ENCODE data around the gene PNPLA7.

DNA sequence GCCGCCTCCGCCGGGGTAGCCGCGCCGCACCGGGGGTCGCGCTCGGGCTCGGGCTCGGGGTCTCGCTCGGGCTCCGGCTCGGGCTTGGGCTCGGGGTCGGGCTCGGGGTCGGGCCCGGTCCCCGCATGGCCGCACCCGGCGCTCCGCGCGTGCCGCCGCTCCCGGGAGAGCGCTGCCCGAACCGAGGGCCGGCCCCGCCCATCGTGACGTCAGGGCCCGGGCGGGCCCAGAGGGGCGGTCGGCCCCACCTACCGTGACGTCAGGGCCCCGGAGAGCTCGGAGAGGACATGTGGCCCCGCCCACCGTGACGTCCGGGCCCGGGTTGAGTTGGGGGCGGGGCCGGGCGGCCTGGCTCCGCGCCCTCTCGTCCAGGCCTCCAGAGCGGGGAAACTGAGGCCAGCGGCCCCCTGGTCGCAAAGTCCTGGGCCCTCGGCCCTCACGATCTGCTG lies 91.0 kb downstream of the PNPLA7 start, which contains the start of gene NSMF:
- no peak for TF ChIP-seq YY1 (IDR thresholded peaks at IDR 0.05)
- TF ChIP-seq, protein P1, sequence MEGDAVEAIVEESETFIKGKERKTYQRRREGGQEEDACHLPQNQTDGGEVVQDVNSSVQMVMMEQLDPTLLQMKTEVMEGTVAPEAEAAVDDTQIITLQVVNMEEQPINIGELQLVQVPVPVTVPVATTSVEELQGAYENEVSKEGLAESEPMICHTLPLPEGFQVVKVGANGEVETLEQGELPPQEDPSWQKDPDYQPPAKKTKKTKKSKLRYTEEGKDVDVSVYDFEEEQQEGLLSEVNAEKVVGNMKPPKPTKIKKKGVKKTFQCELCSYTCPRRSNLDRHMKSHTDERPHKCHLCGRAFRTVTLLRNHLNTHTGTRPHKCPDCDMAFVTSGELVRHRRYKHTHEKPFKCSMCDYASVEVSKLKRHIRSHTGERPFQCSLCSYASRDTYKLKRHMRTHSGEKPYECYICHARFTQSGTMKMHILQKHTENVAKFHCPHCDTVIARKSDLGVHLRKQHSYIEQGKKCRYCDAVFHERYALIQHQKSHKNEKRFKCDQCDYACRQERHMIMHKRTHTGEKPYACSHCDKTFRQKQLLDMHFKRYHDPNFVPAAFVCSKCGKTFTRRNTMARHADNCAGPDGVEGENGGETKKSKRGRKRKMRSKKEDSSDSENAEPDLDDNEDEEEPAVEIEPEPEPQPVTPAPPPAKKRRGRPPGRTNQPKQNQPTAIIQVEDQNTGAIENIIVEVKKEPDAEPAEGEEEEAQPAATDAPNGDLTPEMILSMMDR (IDR thresholded peaks at IDR 0.05; ENCODE audit: low read depth, low read length, missing input control) = no peak
- TF ChIP-seq, protein P2, sequence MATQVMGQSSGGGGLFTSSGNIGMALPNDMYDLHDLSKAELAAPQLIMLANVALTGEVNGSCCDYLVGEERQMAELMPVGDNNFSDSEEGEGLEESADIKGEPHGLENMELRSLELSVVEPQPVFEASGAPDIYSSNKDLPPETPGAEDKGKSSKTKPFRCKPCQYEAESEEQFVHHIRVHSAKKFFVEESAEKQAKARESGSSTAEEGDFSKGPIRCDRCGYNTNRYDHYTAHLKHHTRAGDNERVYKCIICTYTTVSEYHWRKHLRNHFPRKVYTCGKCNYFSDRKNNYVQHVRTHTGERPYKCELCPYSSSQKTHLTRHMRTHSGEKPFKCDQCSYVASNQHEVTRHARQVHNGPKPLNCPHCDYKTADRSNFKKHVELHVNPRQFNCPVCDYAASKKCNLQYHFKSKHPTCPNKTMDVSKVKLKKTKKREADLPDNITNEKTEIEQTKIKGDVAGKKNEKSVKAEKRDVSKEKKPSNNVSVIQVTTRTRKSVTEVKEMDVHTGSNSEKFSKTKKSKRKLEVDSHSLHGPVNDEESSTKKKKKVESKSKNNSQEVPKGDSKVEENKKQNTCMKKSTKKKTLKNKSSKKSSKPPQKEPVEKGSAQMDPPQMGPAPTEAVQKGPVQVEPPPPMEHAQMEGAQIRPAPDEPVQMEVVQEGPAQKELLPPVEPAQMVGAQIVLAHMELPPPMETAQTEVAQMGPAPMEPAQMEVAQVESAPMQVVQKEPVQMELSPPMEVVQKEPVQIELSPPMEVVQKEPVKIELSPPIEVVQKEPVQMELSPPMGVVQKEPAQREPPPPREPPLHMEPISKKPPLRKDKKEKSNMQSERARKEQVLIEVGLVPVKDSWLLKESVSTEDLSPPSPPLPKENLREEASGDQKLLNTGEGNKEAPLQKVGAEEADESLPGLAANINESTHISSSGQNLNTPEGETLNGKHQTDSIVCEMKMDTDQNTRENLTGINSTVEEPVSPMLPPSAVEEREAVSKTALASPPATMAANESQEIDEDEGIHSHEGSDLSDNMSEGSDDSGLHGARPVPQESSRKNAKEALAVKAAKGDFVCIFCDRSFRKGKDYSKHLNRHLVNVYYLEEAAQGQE (IDR thresholded peaks at IDR 0.05) = no peak
- no peak for TF ChIP-seq TAF1 (conservative IDR thresholded peaks at IDR 0.05)
